Measurements from ENCODE around the gene CDC42BPG. TPM values are rescaled to one million over a fixed set of nuclear protein-coding genes. Genes with fewer than 3 reads are reported as not detected.

The CDC42BPG gene
- total RNA-seq, 1 experiment from 2014 or later = 21.6 TPM

DNA sequence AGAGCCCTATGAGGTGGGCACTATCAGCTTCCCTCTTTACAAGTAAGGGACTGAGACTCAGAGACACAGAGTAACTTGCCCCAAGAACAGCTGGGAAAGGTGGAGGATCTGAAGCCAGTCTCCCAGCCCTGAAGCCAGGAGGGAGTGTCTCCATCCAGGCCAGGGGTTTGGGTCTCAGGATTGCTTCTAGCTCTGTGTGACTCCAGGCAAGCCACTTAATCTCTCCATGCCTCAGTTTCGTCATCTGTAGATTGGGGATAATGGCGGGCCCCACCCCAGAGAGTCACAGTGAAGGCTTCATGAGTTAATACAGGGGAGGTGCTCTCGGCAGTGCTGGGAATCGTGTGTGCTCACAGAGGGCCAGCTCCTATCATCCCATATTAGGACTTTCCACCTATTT is 52.0 kb downstream of the CDC42BPG start (continued):
- TF ChIP-seq, protein P1, sequence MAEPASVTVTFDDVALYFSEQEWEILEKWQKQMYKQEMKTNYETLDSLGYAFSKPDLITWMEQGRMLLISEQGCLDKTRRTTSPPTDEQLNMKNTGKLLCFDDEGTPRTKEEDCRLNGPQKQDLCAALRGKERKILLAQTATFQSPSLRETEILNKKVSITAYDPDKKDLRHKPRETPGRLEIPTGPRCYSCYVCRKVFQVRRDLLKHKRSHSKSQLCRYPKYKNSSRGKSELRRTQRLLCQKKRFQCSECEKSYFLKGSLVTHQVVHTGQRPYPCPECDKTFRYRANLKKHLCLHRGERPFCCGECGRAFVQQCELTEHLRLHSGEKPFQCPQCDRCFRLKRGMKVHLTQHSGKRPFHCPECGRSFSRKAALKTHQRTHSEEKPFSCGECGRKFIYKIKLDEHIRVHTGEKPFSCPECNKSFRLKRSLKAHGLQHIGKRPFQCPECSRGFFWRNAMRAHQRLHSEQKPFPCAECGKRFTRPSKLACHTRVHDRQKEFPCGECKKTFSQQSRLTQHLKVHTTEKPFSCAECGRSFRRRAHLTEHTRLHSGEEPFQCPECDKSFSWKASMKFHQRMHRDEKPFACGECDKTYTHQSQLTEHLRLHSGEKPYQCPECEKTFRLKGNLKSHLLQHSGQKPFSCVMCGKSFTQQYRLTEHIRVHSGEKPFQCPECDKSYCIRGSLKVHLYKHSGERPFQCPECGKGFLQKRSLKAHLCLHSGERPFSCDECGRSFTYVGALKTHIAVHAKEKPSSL (CRISPR knock-in tag; conservative IDR thresholded peaks at IDR 0.05) = no peak
- TF ChIP-seq PRDM15 (CRISPR knock-in tag; IDR thresholded peaks at IDR 0.05) (no peak), ATF6 (CRISPR knock-in tag; IDR thresholded peaks at IDR 0.05) (no peak), ESRRA (CRISPR knock-in tag; IDR thresholded peaks at IDR 0.05; ENCODE audit: borderline replicate concordance) (no peak), SP1 (CRISPR knock-in tag; conservative IDR thresholded peaks at IDR 0.05) (no peak), NR2C2 (CRISPR knock-in tag; IDR thresholded peaks at IDR 0.05) (no peak), ZBTB21 (CRISPR knock-in tag; IDR thresholded peaks at IDR 0.05; ENCODE audit: borderline replicate concordance) (no peak)

DNA sequence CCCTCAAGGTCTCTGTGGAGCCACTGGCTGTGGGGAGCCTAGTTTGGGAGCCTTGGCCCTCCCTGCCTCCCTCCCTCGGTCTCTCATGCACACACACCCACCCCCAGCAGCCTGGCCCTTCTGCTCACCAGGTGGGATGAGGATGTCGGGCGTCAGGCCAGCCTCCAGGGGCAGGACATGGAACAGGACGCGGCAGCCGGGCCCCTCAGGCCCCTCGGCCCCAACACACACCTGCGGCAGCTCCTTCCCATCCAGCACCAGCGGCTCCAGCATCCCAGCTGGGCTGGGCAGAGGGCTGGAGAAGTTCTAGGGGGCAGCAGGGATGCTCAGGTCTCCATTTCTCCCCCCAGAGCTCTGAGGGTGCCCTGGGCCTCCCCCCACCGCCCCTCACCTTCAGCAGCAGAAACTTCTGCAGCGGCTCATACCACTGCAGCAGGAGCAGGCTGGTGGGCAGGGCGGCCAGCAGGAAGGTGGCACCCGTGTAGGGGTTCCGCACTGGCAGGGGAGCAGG is 52.6 kb downstream of the CDC42BPG start:
- TF ChIP-seq RELA (CRISPR knock-in tag; IDR thresholded peaks at IDR 0.05; ENCODE audit: borderline replicate concordance) (no peak), TEAD1 (CRISPR knock-in tag; IDR thresholded peaks at IDR 0.05) (no peak), SP1 (CRISPR knock-in tag; conservative IDR thresholded peaks at IDR 0.05) (no peak), KAT7 (CRISPR knock-in tag; IDR thresholded peaks at IDR 0.05; ENCODE audit: borderline replicate concordance) (no peak), ERG (CRISPR knock-in tag; IDR thresholded peaks at IDR 0.05) (no peak), ZNF423 (CRISPR knock-in tag; IDR thresholded peaks at IDR 0.05) (no peak), ZNF671 (CRISPR knock-in tag; IDR thresholded peaks at IDR 0.05) (no peak), USF2 (CRISPR knock-in tag; IDR thresholded peaks at IDR 0.05) (no peak), EMX1 (CRISPR knock-in tag; IDR thresholded peaks at IDR 0.05) (no peak)
- no peaks in the 10 kb centered on the region for H3K27me3 Mint-ChIP-seq (ENCODE audit: low read depth)
- ChIA-PET CTCF (interaction anchor here (0.6 to 0.7 kb wide), 2 partner anchors 13 to 24 kb away, joined by 3 to 7 read pairs; partner anchors contain the start of gene SF1), POLR2A (no interaction called here)
- H3K36me3 Mint-ChIP-seq = no peaks in the 10 kb centered on the region; the same call in 1 of the 2 replicates
- DNase-seq (ENCODE audit: low spot score) (no peak), ATAC-seq (no peak)
- no peak overlapping the region for H3K27ac Mint-ChIP-seq
- no peaks in the 10 kb centered on the region for H3K4me1 Mint-ChIP-seq
- H3K9me3 Mint-ChIP-seq = no peaks in the 10 kb centered on the region
- H3K4me3 Mint-ChIP-seq = no peak overlapping the region
